GM10847 (cell line): ENCODE results near the gene ATP8A1.

Experiments
- POLR2A ChIP-seq: IDR thresholded peaks from 2 replicates; pipeline ENCODE4 v1.6.1; 2011; ENCODE audit not compliant: insufficient read length; ENCODE audit errors: extremely low read depth

The ATP8A1 gene

GRCh38 chr4:42458657-42459056 lies 198.2 kb downstream of the ATP8A1 start:
- TF ChIP-seq POLR2A = no peak

GRCh38 chr4:42454755-42455420 lies 202.0 kb downstream of the ATP8A1 start:
- no peak for TF ChIP-seq POLR2A

GRCh38 chr4:42453612-42454011 lies 203.3 kb downstream of the ATP8A1 start:
- TF ChIP-seq POLR2A = no peak

DNA sequence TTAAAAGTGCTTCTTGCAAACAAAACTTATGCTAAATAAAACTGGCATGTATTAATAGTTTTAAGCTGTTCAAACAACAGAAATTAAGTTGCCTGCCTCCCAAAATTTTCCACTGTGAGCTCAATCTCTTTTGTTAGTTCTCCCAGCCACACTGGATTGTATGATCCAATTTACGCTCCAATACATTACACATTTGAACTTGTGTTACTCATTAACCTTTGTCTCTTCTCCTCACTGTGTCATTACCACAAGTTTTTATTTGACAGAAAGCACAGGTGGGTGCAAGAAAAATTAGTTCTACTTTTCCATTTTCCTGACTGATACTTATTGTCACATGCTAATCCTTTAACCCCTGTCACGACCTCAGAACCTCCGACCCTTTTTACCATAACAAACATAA lies 204.1 kb downstream of the ATP8A1 start:
- TF ChIP-seq POLR2A = no peak

DNA sequence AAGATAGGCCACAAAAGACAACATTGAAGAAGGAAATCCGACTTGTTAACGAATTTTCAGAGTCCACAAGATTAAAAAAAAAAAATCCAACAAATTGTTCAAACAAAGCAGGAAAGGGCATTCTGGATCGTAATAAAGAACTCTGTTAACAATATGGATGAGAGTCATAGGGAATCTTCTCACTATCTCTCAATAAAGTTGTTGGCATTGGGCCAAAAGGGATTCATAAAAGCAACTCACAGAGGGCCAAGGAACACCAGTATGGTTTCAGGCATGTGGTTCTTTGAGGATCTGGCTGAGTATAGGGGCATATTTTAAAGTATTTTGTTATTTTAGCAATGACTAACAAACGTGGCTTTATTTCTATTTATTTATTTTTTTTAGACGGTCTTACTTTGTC lies 210.1 kb downstream of the ATP8A1 start:
- TF ChIP-seq POLR2A = no peak

- no peak for TF ChIP-seq POLR2A
These were observed 211.9 kb downstream of the ATP8A1 start for GRCh38 chr4:42445038-42445437.

DNA sequence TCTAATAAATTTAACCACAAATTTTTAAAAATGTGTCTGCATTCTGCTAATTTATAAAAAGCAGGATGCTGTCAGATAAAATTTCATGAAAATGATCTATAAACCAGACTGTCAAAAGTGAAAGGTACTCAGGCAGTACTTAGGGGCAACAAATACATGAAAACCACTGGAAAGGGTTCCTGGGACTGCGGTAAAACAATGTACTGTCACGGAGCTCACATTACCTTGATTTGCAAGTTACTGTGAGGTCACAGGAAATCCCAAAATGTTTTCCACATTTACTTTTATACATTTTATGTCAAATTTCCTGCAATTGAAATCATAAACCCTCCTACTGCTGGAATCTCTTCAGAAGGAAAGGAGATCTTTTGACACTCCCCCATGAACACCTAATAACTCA lies 214.3 kb downstream of the ATP8A1 start:
- no peak for TF ChIP-seq POLR2A

DNA sequence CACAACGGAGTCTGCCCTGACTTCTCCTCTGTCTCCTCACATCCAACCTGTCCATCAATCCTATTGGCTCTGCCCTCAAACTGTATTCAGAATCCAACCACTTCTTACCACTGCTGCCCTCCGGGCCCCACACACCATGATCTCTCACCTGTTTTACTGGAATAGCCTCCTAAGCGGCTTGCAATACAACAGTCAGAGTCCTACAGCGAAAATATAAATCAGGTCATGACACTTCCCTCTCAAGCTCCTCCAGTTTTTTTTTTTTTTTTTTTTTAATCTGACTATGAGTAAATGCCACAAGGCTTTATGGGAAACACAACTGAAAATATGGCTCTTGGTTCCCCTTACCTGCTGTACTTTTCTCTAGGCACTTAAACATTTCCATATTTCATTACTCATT lies 216.8 kb downstream of the ATP8A1 start:
- no peak for TF ChIP-seq POLR2A

GRCh38 chr4:42436928-42437565 lies 219.9 kb downstream of the ATP8A1 start:
- no peak for TF ChIP-seq POLR2A

- no peak for TF ChIP-seq POLR2A
These were observed 228.9 kb downstream of the ATP8A1 start for GRCh38 chr4:42428036-42428435.

DNA sequence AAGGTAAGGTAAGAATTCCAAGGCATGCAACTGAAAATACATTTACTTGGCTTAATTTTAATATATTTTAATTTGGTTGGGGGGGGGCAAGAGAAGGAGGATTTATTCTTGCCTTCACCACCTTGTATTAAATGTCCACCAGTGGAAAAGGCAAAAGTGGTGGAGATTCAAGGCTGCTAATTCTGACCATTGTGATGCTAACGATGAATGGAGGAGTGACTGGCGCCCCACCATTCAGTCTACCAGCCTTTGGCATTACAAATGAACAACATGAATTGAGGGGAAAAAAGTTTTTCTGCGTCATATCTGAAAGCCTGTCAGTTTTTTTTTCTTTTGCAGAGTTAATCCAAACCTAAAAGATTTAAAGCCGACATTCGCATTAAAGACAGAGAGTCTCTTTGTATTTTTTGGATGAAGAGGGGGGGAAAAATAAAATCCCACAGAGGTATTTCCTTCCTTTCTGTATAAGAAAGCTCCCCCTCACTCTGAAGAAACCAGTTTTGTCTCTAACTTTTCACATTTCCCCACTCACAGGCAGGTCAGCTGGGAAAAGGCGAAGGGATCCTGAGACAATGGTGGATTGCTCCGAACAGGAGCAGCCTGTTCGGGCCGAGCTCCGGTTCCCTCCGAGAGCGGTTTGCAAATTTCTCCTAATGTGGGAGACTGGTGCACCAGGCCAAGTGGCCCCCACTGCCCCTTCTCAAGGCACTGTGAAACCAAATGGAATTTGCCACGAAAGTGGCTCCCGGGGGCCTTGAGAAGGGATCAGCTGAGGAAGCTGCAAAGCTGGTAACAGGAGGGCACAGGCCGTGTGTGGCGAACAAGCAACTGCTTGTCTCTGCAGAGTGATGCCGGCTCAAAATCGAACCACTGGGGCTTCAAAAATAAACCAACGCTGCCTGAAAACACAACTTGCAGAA lies 231.5 kb downstream of the ATP8A1 start:
- no peak for TF ChIP-seq POLR2A

DNA sequence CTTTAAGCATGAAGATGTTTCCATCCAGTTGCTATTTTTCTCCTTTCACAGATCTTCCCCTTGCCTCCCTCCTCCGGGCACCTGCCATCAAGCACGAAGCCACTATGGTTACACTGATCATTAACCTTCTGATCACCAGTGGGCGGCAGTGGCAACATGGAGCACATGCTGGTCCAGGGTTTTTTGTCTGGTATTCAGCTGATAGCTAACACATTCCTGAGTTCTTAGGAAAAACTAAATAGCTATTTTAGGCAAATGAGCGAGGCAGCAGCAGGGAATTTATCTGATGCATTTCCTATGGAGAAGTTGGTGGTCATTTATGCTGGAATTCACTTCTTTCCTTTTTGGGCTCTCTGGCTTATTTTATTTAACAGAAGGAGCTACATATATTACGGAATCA lies 236.8 kb downstream of the ATP8A1 start:
- no peak for TF ChIP-seq POLR2A

DNA sequence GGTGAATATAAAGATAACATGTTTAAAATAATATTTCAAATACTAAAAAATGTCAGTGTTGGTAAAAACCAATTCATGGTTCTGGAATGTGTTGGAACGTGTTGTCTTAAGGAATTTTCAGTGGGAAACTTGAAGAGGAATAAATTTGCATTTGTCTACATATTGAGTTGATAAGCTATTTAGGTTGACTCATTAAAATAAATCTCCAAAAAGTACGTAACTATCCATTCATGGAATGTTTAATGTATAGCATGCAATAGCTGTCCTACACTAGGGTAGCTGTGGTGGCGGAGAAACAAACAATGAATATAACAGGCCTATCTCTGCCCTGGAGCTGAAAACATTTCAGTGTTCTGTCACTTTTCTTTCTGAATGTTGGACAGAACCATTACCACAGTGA lies 239.4 kb downstream of the ATP8A1 start:
- no peak for TF ChIP-seq POLR2A

DNA sequence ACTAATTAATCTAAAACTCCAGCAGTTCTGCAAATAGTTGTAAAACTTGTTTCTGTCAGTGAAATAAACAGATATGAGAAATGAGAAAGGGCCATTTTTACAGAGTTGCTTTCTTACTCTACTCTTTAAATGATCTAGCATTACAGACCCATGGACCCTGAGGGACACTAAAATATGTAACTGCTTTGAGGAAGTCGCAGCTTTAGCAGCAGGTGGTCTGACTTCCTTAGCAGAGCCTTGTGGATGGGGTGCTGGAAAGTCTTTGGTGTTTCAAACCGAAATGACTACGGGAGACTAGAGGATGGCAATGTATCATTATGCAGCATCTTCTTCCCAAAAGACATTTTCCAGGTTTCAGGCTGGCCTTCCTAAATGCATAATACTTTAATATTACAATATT lies 240.9 kb downstream of the ATP8A1 start:
- no peak for TF ChIP-seq POLR2A

GRCh38 chr4:42415281-42415680 lies 241.6 kb downstream of the ATP8A1 start:
- TF ChIP-seq POLR2A = no peak

DNA sequence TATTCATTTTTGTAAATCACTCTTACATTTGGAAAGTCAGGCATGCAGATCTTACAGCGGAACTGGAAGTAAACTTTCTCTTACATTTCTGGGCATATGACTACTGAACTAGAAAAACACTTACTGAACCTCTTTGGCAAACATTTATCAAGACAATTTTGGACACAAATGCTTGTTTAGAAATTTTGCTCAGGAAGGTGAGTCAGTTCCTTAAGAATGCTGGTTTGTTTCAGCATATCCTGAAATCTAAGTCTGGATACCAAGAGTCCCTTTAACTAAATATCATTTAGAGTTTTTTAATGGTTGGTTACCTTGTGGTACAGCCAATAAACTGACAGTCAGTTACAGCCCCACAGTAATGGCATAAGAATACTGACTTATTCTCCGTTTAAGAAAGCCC lies 244.7 kb downstream of the ATP8A1 start:
- no peak for TF ChIP-seq POLR2A
